Pons (tissue), 1 donor: ENCODE data around the gene PLA2G2D.

Experiments
- DNase-seq: peaks from one replicate; pipeline ENCODE4 v3.0.0-alpha.2; 2016; ENCODE audit warnings: low spot score

The PLA2G2D gene

GRCh38 chr1:20119347-20119746 lies at the start of gene PLA2G2D:
Gene PLA2G2D (minus strand): TSS chr1:20119536. CDS start chr1:20119498, 38 bp downstream.
- DNase-seq = no peak

- DNase-seq = no peak
These were observed 49.5 kb upstream of the PLA2G2D start for GRCh38 chr1:20168564-20169491.

- DNase-seq = no peak
These were observed 47.8 kb upstream of the PLA2G2D start for GRCh38 chr1:20167126-20167525.

- DNase-seq = no peak
These were observed 46.7 kb upstream of the PLA2G2D start for GRCh38 chr1:20166051-20166450.

GRCh38 chr1:20165522-20165951 lies 46.2 kb upstream of the PLA2G2D start:
- no peak for DNase-seq

GRCh38 chr1:20164694-20165202 lies 45.4 kb upstream of the PLA2G2D start:
- peak; percentile 80 for DNase-seq

- DNase-seq = no peak
These were observed 40.7 kb upstream of the PLA2G2D start for GRCh38 chr1:20160034-20160433.

GRCh38 chr1:20158358-20159070 lies 39.2 kb upstream of the PLA2G2D start:
- no peak for DNase-seq

GRCh38 chr1:20154301-20154831 lies 35.0 kb upstream of the PLA2G2D start:
- DNase-seq = no peak

- DNase-seq = peak; percentile 70
These were observed 33.7 kb upstream of the PLA2G2D start for GRCh38 chr1:20153000-20153418.

- peak; percentile 18 for DNase-seq
These were observed 33.2 kb upstream of the PLA2G2D start for GRCh38 chr1:20152599-20152930.

- peak; percentile 69 for DNase-seq
These were observed 32.7 kb upstream of the PLA2G2D start for GRCh38 chr1:20151906-20152598.

- no peak for DNase-seq
These were observed 31.6 kb upstream of the PLA2G2D start for GRCh38 chr1:20150969-20151368.

GRCh38 chr1:20150326-20150705 lies 31.0 kb upstream of the PLA2G2D start:
- DNase-seq = no peak

- no peak for DNase-seq
These were observed 30.4 kb upstream of the PLA2G2D start for GRCh38 chr1:20149601-20150325.

- DNase-seq = no peak
These were observed 29.5 kb upstream of the PLA2G2D start for GRCh38 chr1:20148571-20149500.

GRCh38 chr1:20147846-20148570 lies 28.7 kb upstream of the PLA2G2D start:
- no peak for DNase-seq

- DNase-seq = no peak
These were observed 24.6 kb upstream of the PLA2G2D start for GRCh38 chr1:20143734-20144565.

GRCh38 chr1:20143318-20143717 lies 24.0 kb upstream of the PLA2G2D start:
- no peak for DNase-seq
